ENCODE data around the gene SUCLG2. TPM values are rescaled to one million over a fixed set of nuclear protein-coding genes. Genes with fewer than 3 reads are reported as not detected.

The SUCLG2 gene
- total and polyA plus RNA-seq, 10 of the 15 experiments (the other 5 are each of a cell fraction or from before 2014, with no cell fraction given) = 17.8 to 50.9 (median 37.2) TPM

DNA sequence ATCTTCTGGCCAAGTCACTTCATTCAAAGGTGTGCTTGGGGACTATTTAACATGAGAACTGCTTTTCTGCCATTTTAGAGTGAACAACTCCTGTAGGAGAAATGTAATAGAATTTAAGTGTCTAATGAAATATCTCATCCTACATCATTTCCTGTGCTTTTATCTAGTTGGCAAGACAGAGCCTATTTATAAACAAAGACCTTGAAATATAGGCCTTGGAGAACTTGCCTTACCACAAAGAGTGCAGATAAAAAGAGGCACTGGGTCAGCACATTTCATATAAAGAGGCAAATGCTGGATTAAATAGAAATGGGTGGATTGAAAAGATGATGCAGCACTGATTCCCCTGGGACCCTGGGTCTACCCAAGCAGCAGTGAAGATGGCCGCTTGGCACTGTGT is 278.0 kb downstream of the SUCLG2 start (continued):
- TF ChIP-seq, protein P1, sequence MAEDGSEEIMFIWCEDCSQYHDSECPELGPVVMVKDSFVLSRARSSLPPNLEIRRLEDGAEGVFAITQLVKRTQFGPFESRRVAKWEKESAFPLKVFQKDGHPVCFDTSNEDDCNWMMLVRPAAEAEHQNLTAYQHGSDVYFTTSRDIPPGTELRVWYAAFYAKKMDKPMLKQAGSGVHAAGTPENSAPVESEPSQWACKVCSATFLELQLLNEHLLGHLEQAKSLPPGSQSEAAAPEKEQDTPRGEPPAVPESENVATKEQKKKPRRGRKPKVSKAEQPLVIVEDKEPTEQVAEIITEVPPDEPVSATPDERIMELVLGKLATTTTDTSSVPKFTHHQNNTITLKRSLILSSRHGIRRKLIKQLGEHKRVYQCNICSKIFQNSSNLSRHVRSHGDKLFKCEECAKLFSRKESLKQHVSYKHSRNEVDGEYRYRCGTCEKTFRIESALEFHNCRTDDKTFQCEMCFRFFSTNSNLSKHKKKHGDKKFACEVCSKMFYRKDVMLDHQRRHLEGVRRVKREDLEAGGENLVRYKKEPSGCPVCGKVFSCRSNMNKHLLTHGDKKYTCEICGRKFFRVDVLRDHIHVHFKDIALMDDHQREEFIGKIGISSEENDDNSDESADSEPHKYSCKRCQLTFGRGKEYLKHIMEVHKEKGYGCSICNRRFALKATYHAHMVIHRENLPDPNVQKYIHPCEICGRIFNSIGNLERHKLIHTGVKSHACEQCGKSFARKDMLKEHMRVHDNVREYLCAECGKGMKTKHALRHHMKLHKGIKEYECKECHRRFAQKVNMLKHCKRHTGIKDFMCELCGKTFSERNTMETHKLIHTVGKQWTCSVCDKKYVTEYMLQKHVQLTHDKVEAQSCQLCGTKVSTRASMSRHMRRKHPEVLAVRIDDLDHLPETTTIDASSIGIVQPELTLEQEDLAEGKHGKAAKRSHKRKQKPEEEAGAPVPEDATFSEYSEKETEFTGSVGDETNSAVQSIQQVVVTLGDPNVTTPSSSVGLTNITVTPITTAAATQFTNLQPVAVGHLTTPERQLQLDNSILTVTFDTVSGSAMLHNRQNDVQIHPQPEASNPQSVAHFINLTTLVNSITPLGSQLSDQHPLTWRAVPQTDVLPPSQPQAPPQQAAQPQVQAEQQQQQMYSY (CRISPR knock-in tag; IDR thresholded peaks at IDR 0.05) = no peak
- TF ChIP-seq LARP7 (IDR thresholded peaks at IDR 0.05) (no peak), SREBF2 (IDR thresholded peaks at IDR 0.05; ENCODE audit: low read length) (no peak), NBN (IDR thresholded peaks at IDR 0.05) (no peak), SPI1 (IDR thresholded peaks at IDR 0.05; ENCODE audit: borderline replicate concordance, insufficient read depth, low read depth, low read length) (no peak), ZSCAN29 (IDR thresholded peaks at IDR 0.05) (no peak), FOXK2 (IDR thresholded peaks at IDR 0.05) (no peak)
- TF ChIP-seq, protein P2, sequence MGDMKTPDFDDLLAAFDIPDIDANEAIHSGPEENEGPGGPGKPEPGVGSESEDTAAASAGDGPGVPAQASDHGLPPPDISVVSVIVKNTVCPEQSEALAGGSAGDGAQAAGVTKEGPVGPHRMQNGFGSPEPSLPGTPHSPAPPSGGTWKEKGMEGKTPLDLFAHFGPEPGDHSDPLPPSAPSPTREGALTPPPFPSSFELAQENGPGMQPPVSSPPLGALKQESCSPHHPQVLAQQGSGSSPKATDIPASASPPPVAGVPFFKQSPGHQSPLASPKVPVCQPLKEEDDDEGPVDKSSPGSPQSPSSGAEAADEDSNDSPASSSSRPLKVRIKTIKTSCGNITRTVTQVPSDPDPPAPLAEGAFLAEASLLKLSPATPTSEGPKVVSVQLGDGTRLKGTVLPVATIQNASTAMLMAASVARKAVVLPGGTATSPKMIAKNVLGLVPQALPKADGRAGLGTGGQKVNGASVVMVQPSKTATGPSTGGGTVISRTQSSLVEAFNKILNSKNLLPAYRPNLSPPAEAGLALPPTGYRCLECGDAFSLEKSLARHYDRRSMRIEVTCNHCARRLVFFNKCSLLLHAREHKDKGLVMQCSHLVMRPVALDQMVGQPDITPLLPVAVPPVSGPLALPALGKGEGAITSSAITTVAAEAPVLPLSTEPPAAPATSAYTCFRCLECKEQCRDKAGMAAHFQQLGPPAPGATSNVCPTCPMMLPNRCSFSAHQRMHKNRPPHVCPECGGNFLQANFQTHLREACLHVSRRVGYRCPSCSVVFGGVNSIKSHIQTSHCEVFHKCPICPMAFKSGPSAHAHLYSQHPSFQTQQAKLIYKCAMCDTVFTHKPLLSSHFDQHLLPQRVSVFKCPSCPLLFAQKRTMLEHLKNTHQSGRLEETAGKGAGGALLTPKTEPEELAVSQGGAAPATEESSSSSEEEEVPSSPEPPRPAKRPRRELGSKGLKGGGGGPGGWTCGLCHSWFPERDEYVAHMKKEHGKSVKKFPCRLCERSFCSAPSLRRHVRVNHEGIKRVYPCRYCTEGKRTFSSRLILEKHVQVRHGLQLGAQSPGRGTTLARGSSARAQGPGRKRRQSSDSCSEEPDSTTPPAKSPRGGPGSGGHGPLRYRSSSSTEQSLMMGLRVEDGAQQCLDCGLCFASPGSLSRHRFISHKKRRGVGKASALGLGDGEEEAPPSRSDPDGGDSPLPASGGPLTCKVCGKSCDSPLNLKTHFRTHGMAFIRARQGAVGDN (IDR thresholded peaks at IDR 0.05) = no peak
- TF ChIP-seq, protein P3, sequence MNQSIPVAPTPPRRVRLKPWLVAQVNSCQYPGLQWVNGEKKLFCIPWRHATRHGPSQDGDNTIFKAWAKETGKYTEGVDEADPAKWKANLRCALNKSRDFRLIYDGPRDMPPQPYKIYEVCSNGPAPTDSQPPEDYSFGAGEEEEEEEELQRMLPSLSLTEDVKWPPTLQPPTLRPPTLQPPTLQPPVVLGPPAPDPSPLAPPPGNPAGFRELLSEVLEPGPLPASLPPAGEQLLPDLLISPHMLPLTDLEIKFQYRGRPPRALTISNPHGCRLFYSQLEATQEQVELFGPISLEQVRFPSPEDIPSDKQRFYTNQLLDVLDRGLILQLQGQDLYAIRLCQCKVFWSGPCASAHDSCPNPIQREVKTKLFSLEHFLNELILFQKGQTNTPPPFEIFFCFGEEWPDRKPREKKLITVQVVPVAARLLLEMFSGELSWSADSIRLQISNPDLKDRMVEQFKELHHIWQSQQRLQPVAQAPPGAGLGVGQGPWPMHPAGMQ (IDR thresholded peaks at IDR 0.05; ENCODE audit: borderline replicate concordance) = no peak
